NOMO-1 (cell line): ENCODE results near the gene ZEB2.

Experiments used
- DNase-seq, 2 experiments: peaks; one replicate each; lab custom pipeline; 2025; ENCODE audit not compliant: unreplicated experiment in 2 of 2; lab: John Stamatoyannopoulos, UW

The ZEB2 gene

GRCh38 chr2:144519934-144520731 lies at the start of gene ZEB2:
ZEB2 (minus strand) TSS chr2:144520119; CDS start chr2:144517350, 2,769 bp downstream.
- peak; percentile 85 to 96 for DNase-seq

DNA sequence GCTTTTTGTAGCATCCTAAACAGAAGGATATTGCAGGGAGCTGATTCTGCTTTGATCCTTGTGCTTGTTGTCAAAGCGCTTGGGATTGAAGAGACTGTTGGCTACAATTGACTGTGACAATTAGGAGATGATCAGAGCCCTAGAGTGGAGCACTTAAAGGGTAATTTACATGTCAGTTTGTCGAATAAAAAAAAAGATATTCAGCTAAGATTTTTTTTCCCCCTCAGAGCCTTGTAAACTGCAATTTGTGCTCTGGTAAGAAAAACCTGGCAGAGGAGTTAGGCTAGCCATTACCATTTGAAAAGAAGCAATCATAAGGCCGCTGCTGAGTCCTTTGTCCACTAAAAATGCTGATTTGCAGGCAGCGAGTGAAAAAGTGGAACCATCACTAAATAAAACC lies 47.8 kb upstream of the ZEB2 start:
- DNase-seq = no peak

DNA sequence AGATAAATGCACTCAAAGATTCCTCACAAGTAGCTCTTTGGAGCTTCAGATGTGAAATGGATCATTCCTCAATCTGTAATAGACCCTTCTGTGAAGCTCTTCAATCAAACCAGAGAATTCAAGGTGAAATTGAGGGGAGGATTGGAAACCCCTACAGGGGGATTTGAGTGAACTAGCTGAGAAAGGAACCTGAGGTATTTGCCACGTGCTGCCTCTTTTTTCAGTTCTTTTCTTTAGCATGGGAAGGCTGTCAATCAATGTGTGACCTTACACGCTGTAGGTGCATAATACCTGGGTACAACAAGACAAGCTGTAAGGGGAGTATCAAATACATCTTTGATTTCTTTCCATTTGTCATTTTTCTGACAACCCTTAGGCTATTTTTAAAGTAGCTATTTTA lies 46.5 kb upstream of the ZEB2 start:
- DNase-seq = no peak

GRCh38 chr2:144560251-144560650 lies 40.3 kb upstream of the ZEB2 start:
- DNase-seq = peak; percentile 44 to 77

- no peak for DNase-seq
Observed at GRCh38 chr2:144559681-144560080, 39.8 kb upstream of the ZEB2 start.

DNA sequence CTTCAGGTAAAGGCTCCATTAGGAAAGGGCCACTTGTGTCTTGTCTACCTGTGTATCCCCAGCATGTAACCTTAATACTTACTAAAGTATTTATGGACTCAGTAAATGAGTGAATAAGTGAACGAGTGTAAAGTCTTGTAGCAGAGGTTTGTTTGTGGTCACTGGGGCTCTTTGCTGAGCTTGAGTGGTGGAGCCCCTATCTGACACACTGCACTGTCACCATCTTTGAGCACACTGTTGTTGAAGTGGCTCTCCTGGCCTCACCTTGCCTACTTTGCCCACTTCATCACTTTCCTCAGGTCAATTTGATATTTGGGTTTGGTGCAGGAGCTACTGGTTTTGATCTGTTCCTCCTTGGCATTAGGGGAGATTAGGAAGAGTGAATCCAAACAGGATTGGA lies 39.3 kb upstream of the ZEB2 start:
- no peak for DNase-seq

GRCh38 chr2:144554492-144555210 lies 34.7 kb upstream of the ZEB2 start:
- DNase-seq = no peak

GRCh38 chr2:144553379-144553778 lies 33.5 kb upstream of the ZEB2 start:
- DNase-seq = no peak

DNA sequence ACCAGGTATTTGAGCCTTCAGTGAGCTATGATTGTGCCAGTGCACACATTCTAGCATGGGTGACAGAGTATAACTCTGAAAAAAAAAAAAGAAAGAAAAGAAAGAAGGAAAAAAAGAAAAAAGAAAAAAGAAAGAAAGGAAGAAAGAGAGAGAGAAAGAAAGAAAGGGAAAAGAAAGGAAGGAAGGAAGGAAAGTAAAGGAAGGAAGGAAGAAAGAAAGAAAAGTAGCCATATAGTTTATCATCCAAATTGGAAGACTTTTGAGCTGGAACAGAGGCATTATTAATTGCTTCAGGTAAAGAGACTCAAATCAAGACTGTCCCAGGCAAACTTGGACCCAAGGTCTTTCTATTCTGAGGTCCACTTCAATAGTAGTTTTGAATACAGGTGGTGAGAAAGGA lies 32.9 kb upstream of the ZEB2 start:
- no peak for DNase-seq

DNA sequence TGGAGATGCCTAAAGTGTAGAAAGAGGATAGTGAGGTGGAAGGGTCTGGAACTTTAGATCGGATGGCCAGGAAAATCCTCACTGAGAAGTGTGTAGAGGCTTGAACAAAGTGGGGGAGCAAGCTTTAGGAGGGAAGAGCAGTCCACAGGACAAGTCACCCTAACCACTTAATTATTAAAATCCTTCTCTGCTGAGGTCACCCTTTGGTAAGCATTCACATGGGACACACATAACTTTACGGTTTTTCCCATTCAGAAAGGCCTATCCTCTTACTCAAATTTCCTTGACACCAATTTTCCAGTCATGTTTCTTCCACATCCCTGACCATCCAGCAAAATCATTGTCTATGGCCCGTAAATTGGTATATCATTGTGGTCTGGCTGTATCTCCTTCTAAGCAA lies 31.0 kb upstream of the ZEB2 start:
- DNase-seq = no peak

DNA sequence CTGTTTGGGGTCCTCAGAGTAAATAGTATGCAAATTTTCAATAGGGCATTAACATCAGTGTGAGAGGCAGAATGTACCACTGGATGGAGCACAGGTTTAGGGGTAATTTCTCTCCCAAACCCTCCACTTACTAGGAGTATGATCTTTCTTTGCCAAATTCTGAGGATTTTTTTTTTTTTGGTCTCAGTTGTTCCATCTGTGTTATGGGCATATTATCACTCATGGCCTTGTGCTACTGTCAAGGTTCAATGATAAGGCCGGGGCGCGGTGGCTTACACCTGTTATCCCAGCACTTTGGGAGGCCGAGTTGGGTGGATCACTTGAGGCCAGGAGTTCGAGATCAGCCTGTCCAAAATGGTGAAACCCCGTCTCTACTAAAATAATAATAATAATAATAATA lies 30.2 kb upstream of the ZEB2 start:
- no peak for DNase-seq

DNA sequence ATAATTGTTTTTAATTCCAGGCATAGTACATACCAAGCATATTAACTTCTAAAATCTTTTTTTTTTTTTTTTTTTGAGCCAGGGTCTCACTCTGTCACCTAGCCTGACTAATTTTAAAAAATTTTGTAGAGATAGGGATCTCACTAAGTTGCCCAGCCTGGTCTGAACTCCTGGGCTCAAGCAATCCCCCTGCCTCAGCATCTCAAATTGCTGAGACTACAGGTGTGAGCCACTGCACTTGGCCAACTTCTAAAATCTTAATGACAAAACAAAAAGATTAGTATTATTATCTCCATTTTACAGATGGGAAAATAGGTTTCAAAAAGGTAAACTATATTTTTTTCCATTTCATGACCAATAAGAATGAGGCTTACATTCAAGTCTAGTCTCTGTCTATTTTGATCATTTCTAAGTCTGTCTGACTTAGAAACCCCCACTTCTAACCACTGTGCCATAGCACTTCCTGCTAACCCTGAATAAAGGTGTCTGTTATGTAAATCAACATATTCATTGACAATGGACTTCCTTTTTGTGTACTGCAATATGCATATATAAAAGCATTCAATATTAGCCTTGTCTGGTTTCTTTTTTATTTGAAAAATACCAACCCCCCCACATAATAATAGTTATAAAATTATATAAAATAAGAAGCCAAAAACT lies 28.7 kb upstream of the ZEB2 start:
- DNase-seq = peak in 1 of 2 experiments; percentile 75

- no peak for DNase-seq
Observed at GRCh38 chr2:144548088-144548487, 28.2 kb upstream of the ZEB2 start.

- no peak for DNase-seq
Observed at GRCh38 chr2:144547494-144547893, 27.6 kb upstream of the ZEB2 start.

DNA sequence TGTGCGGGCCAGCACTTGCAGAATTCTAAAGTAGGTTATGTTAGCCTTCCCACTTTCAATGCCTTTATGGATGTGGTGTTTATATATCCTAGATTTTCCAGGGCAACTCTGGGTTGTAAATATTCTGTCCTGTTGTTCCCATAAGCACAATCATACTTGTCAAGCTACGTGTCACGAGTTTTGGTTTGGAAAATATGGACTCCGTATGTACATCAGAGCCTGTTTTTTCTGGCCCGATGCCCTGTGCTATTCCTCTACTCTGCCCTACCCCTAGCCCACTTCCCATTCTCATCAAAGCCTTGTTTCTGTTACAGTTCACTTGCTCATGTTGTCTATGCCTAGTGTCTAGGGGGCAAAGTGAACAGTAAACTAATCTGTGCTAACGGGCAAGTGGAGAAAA lies 27.0 kb upstream of the ZEB2 start:
- DNase-seq = no peak

GRCh38 chr2:144545787-144546186 lies 25.9 kb upstream of the ZEB2 start:
- DNase-seq = no peak

DNA sequence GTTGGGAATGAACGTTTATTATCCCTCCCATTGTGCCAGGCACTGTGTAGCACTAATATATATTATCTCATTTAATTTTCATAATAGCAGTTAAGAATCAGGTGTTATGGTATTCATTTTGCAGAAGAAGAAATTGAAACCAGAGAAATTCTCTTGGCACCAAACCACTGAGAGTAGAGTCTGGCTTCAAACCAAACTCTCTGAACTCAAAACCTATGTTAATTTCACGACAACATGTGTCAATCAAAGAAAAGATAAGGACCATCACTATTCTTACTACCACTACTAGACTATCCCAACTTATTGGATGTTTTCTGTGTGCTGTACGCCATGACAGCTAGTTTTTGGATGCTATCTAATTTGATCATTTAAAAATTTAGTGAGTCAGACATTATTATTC lies 24.1 kb upstream of the ZEB2 start:
- DNase-seq = no peak

- no peak for DNase-seq
Observed at GRCh38 chr2:144541396-144541795, 21.5 kb upstream of the ZEB2 start.

- no peak for DNase-seq
Observed at GRCh38 chr2:144539289-144539782, 19.4 kb upstream of the ZEB2 start.

GRCh38 chr2:144535300-144535699 lies 15.4 kb upstream of the ZEB2 start:
- DNase-seq = no peak

DNA sequence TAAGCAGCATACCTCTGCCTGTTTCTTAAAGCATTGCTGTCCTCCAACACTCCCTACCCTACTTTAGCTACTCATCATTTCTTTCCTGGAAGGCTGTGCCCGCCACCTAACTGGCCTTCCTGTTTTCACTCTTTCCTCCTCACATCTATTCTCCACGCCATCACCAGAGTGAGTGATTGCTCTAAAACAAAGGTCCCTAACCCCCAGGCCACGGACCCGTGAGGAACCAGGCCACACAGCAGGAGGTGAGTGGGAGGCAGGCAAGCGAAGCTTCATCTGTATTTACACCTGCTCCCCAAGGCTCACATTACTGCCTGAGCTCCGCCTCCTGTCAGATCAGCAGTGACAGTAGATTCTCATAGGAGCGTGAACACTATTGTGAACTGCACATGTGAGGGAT lies 13.3 kb upstream of the ZEB2 start:
- no peak for DNase-seq

GRCh38 chr2:144530596-144530995 lies 10.7 kb upstream of the ZEB2 start:
- no peak for DNase-seq
